HepG2 (cell line): ENCODE measurements around the gene ETS2. TPM values are rescaled to one million over a fixed set of nuclear protein-coding genes. Genes with fewer than 3 reads are reported as not detected.

ENCODE experiments used
- CC2D1A ChIP-seq: sonication (generic); formaldehyde crosslinking; IDR thresholded peaks from 2 replicates; pipeline ENCODE4 v1.8.1; 2023; ENCODE audit warnings: mild to moderate bottlenecking, missing genetic modification reagents
- CEBPB ChIP-seq: IDR thresholded peaks from 2 replicates; pipeline ENCODE4 v1.6.1; 2011; ENCODE audit warnings: low read depth, low read length, improper control_type of control experiment, borderline replicate concordance
- IRF2 ChIP-seq: IDR thresholded peaks from 2 replicates; pipeline ENCODE4 v1.6.1; 2018; ENCODE audit warnings: missing genetic modification reagents, missing compliant biosample characterization
- PHF8 ChIP-seq: sonication (generic); formaldehyde crosslinking; IDR thresholded peaks from 2 replicates; pipeline ENCODE4 v1.5.0; 2020; ENCODE audit warnings: missing genetic modification reagents
- PTBP1 ChIP-seq: fragments of 200-400 bp; formaldehyde crosslinking; IDR thresholded peaks from 2 replicates; pipeline ENCODE4 v1.6.1; 2018; ENCODE audit warnings: low read length, low read depth; ENCODE audit not compliant: poor library complexity, severe bottlenecking
- REPIN1 ChIP-seq: sonication (generic); formaldehyde crosslinking; IDR thresholded peaks from 2 replicates; pipeline ENCODE4 v1.8.0; 2022; ENCODE audit warnings: missing genetic modification reagents, low read depth, mild to moderate bottlenecking, borderline replicate concordance
- STAG1 ChIP-seq: sonication (generic); formaldehyde crosslinking; IDR thresholded peaks from 2 replicates; pipeline ENCODE4 v1.4.0; 2020; ENCODE audit warnings: missing genetic modification reagents
- ZBTB46 ChIP-seq: sonication (generic); formaldehyde crosslinking; IDR thresholded peaks from 2 replicates; pipeline ENCODE4 v1.4.0; 2020; ENCODE audit warnings: mild to moderate bottlenecking, missing genetic modification reagents, borderline replicate concordance
- ZHX1 ChIP-seq: sonication (generic); formaldehyde crosslinking; IDR thresholded peaks from 2 replicates; pipeline ENCODE4 v1.8.1; 2022; ENCODE audit warnings: low read depth, mild to moderate bottlenecking, missing genetic modification reagents
- ZNF597 ChIP-seq: sonication (generic); formaldehyde crosslinking; IDR thresholded peaks from 2 replicates; pipeline ENCODE4 v1.5.0; 2020; ENCODE audit warnings: missing genetic modification reagents
- ZNF724P ChIP-seq: sonication (generic); formaldehyde crosslinking; IDR thresholded peaks from 2 replicates; pipeline ENCODE4 v1.8.0; 2022; ENCODE audit warnings: missing genetic modification reagents, borderline replicate concordance
- polyA plus RNA-seq, 8 experiments: library from polyadenylated mRNA; depleted of rRNA in 3 of 8; stranded (reverse) in 7 of 8; unstranded in 1 of 8; fragments of >200 nt; fragmentation: Illumina TruSeq in 4 of 8; extraction: Trizol in 4 of 8; gene quantifications; 2 replicates each; pipeline versions ENCODE4 v1.2.1 to v1.2.3, GENCODE V29; 2011 to 2016; ENCODE audit warnings: low read depth in 4 of 8, missing spikeins in 1 of 8, mixed read lengths in 1 of 8; ENCODE audit not compliant: insufficient read depth in 1 of 8
- total RNA-seq, 5 experiments: library from RNA; depleted of rRNA; stranded (reverse); fragments of >200 nt; fragmentation: Illumina TruSeq; extraction: Trizol; gene quantifications; 2 replicates each; pipeline ENCODE4 v1.2.3, GENCODE V29; 2016; ENCODE audit warnings: low read depth in 1 of 5
- TF ChIP-seq, protein P1 (sequence below): sonication (generic); formaldehyde crosslinking; IDR thresholded peaks from 2 replicates; pipeline ENCODE4 v1.4.0; 2020; ENCODE audit warnings: missing genetic modification reagents
- TF ChIP-seq, protein P2 (sequence below): sonication (generic); formaldehyde crosslinking; IDR thresholded peaks from 2 replicates; pipeline ENCODE4 v1.4.0; 2020; ENCODE audit warnings: mild to moderate bottlenecking, missing genetic modification reagents
- TF ChIP-seq, protein P3 (sequence below): sonication (generic); formaldehyde crosslinking; conservative IDR thresholded peaks from 2 replicates; pipeline ENCODE4 v1.4.0; 2020; ENCODE audit warnings: missing genetic modification reagents
- TF ChIP-seq, protein P4 (sequence below): sonication (generic); formaldehyde crosslinking; IDR thresholded peaks from 2 replicates; pipeline ENCODE4 v1.4.0; 2020; ENCODE audit warnings: missing genetic modification reagents

Gene ETS2
- total and polyA plus RNA-seq, 2 of the 13 experiments (the other 11 are each of a cell fraction or from before 2014, with no cell fraction given), result 24.6 to 64.4 TPM

DNA sequence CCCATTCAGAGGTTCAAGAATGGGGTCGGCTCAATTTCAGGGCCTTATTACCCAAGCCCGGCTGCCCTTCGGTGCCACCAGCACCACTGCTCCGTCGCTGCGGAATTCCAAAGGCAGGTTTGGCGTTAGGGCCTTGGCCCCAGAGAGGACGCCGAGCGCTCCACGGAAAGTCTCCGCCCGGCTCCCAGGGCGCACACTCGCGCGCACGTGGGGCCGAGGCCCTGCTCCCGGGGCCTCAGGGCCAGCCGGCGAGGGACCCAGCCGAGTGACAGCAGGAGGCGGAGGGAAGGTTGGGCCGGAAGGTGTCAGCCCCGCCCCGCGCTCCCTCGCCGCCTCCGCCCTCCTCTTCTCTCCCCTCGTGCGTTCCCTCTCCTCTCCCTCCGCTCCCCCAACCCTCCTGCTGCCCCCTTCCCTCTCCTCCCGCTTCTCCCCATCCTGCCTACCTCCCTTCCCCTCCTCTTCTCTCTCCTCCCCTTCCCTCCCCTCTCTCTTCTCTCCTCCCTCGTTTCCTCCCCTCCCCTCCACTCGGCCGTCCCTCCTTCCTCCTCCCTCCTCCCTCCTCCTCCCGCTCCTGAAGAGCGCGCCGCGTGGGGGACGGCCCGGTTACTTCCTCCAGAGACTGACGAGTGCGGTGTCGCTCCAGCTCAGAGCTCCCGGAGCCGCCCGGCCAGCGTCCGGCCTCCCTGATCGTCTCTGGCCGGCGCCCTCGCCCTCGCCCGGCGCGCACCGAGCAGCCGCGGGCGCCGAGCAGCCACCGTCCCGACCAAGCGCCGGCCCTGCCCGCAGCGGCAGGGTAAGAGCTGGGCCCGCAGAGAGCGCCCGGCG lies at the start of gene ETS2 (continued):
- no peak for TF ChIP-seq ZBTB46 (CRISPR knock-in tag)
- no peak; the same call in 1 of the 2 replicates for TF ChIP-seq STAG1 (CRISPR knock-in tag)
- TF ChIP-seq, protein P1, sequence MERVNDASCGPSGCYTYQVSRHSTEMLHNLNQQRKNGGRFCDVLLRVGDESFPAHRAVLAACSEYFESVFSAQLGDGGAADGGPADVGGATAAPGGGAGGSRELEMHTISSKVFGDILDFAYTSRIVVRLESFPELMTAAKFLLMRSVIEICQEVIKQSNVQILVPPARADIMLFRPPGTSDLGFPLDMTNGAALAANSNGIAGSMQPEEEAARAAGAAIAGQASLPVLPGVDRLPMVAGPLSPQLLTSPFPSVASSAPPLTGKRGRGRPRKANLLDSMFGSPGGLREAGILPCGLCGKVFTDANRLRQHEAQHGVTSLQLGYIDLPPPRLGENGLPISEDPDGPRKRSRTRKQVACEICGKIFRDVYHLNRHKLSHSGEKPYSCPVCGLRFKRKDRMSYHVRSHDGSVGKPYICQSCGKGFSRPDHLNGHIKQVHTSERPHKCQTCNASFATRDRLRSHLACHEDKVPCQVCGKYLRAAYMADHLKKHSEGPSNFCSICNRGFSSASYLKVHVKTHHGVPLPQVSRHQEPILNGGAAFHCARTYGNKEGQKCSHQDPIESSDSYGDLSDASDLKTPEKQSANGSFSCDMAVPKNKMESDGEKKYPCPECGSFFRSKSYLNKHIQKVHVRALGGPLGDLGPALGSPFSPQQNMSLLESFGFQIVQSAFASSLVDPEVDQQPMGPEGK (CRISPR knock-in tag), result peak; percentile 83
- TF ChIP-seq, protein P2, sequence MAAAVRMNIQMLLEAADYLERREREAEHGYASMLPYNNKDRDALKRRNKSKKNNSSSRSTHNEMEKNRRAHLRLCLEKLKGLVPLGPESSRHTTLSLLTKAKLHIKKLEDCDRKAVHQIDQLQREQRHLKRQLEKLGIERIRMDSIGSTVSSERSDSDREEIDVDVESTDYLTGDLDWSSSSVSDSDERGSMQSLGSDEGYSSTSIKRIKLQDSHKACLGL (CRISPR knock-in tag), result peak; percentile 92
- TF ChIP-seq, protein P3, sequence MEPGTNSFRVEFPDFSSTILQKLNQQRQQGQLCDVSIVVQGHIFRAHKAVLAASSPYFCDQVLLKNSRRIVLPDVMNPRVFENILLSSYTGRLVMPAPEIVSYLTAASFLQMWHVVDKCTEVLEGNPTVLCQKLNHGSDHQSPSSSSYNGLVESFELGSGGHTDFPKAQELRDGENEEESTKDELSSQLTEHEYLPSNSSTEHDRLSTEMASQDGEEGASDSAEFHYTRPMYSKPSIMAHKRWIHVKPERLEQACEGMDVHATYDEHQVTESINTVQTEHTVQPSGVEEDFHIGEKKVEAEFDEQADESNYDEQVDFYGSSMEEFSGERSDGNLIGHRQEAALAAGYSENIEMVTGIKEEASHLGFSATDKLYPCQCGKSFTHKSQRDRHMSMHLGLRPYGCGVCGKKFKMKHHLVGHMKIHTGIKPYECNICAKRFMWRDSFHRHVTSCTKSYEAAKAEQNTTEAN, result peak; percentile 74
- TF ChIP-seq ZHX1, result peak; percentile 16; the same call in 1 of the 2 replicates
- TF ChIP-seq PHF8 (CRISPR knock-in tag), result no peak; the same call in 1 of the 2 replicates
- no peak for TF ChIP-seq PTBP1
- no peak for TF ChIP-seq CEBPB
- peak; percentile 92; the same call in 1 of the 2 replicates for TF ChIP-seq ZNF724P (CRISPR knock-in tag)
- TF ChIP-seq REPIN1, result peak; percentile 51
- TF ChIP-seq IRF2, result 0 out of 2 replicates have a peak, but pooled peaks have one; percentile 41
- TF ChIP-seq ZNF597 (CRISPR knock-in tag), result no peak
- TF ChIP-seq, protein P4, sequence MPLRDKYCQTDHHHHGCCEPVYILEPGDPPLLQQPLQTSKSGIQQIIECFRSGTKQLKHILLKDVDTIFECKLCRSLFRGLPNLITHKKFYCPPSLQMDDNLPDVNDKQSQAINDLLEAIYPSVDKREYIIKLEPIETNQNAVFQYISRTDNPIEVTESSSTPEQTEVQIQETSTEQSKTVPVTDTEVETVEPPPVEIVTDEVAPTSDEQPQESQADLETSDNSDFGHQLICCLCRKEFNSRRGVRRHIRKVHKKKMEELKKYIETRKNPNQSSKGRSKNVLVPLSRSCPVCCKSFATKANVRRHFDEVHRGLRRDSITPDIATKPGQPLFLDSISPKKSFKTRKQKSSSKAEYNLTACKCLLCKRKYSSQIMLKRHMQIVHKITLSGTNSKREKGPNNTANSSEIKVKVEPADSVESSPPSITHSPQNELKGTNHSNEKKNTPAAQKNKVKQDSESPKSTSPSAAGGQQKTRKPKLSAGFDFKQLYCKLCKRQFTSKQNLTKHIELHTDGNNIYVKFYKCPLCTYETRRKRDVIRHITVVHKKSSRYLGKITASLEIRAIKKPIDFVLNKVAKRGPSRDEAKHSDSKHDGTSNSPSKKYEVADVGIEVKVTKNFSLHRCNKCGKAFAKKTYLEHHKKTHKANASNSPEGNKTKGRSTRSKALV, result peak; percentile 78; the same call in 1 of the 2 replicates
- TF ChIP-seq CC2D1A (CRISPR knock-in tag), result no peak
